BLaER1 (cell line): ENCODE measurements around the gene SKIL.

ENCODE experiments used
- H3K27ac ChIP-seq: shearing (Covaris generic); formaldehyde crosslinking; 2 replicates; pipeline ENCODE4 v1.8.1; 2022
- H3K27me3 ChIP-seq: shearing (Covaris generic); formaldehyde crosslinking; 2 replicates; pipeline ENCODE4 v1.8.1; 2022
- H3K36me3 ChIP-seq: shearing (Covaris generic); formaldehyde crosslinking; 2 replicates; pipeline ENCODE4 v1.8.1; 2022
- H3K4me1 ChIP-seq: shearing (Covaris generic); formaldehyde crosslinking; 2 replicates; pipeline ENCODE4 v1.8.1; 2022
- H3K4me2 ChIP-seq: shearing (Covaris generic); formaldehyde crosslinking; 2 replicates; pipeline ENCODE4 v1.8.1; 2022
- H3K4me3 ChIP-seq: shearing (Covaris generic); formaldehyde crosslinking; 2 replicates; pipeline ENCODE4 v1.8.1; 2022
- H3K9ac ChIP-seq: shearing (Covaris generic); formaldehyde crosslinking; 2 replicates; pipeline ENCODE4 v1.8.1; 2022
- H3K9me3 ChIP-seq: shearing (Covaris generic); formaldehyde crosslinking; 2 replicates; pipeline ENCODE4 v1.8.1; 2022
- H4K20me1 ChIP-seq: shearing (Covaris generic); formaldehyde crosslinking; 2 replicates; pipeline ENCODE4 v1.8.1; 2022
- Cebpa-rat ChIP-seq: shearing (Covaris generic); IDR thresholded peaks from 2 replicates; pipeline ENCODE4 v1.8.1; 2022

The SKIL gene

DNA sequence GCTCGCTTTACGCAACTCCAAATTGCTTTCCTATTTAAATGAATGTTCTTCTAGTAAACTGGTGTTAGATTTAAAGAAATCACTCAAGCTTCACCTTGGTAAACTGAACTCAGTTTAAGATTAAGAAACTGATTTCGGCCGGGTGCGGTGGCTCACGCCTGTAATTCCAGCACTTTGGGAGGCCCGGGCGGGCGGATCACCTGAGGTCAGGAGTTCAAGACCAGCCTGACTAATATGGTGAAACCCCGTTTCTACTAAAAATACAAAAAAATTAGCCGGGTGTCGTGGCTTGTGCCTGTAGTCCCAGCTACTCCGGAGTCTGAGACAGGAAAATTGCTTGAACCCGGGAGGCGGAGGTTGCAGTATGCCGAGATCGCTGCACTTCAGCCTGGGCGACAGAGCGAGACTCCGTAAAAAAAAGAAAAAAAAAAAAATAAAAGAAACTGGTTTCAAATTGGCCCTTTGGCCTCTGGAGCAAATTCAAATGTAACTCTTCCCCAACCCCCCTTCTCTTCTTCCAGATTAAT is 1.7 kb downstream of the SKIL start:
- H4K20me1 ChIP-seq: peaks cover 52% of the 10 kb centered on the region; the same call in 1 of the 2 replicates
- peak overlapping the region; percentile 92; the same call in 1 of the 2 replicates for H3K4me3 ChIP-seq
- TF ChIP-seq Cebpa-rat: no peak
- peaks cover 65% of the 10 kb centered on the region for H3K4me1 ChIP-seq
- no peak overlapping the region; the same call in 1 of the 2 replicates for H3K9ac ChIP-seq
- H3K27ac ChIP-seq: peak overlapping the region; percentile 21; the same call in 1 of the 2 replicates
- H3K9me3 ChIP-seq: peaks cover 13% of the 10 kb centered on the region; the same call in 1 of the 2 replicates
- H3K27me3 ChIP-seq: no peaks in the 10 kb centered on the region
- H3K4me2 ChIP-seq: peak overlapping the region; percentile 88
- peaks cover 38% of the 10 kb centered on the region for H3K36me3 ChIP-seq

DNA sequence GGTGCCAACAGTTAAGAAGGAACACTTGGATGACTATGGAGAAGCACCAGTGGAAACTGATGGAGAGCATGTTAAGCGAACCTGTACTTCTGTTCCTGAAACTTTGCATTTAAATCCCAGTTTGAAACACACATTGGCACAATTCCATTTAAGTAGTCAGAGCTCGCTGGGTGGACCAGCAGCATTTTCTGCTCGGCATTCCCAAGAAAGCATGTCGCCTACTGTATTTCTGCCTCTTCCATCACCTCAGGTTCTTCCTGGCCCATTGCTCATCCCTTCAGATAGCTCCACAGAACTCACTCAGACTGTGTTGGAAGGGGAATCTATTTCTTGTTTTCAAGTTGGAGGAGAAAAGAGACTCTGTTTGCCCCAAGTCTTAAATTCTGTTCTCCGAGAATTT is 3.0 kb downstream of the SKIL start:
- Histone ChIP-seq H3K36me3 (peaks cover 41% of the 10 kb centered on the region), H3K4me2 (peak overlapping the region; percentile 88), H4K20me1 (peaks cover 54% of the 10 kb centered on the region; the same call in 1 of the 2 replicates), H3K9me3 (peaks cover 18% of the 10 kb centered on the region; the same call in 1 of the 2 replicates), H3K9ac (no peak overlapping the region), H3K4me1 (peaks cover 53% of the 10 kb centered on the region), H3K27me3 (no peaks in the 10 kb centered on the region), H3K4me3 (no peak overlapping the region), H3K27ac (no peak overlapping the region)
- TF ChIP-seq Cebpa-rat: no peak

DNA sequence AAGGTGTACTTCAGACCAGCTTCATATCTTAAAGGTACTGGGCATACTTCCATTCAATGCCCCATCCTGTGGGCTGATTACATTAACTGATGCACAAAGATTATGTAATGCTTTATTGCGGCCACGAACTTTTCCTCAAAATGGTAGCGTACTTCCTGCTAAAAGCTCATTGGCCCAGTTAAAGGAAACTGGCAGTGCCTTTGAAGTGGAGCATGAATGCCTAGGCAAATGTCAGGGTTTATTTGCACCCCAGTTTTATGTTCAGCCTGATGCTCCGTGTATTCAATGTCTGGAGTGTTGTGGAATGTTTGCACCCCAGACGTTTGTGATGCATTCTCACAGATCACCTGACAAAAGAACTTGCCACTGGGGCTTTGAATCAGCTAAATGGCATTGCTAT is 3.4 kb downstream of the SKIL start:
- peaks cover 54% of the 10 kb centered on the region; the same call in 1 of the 2 replicates for H4K20me1 ChIP-seq

DNA sequence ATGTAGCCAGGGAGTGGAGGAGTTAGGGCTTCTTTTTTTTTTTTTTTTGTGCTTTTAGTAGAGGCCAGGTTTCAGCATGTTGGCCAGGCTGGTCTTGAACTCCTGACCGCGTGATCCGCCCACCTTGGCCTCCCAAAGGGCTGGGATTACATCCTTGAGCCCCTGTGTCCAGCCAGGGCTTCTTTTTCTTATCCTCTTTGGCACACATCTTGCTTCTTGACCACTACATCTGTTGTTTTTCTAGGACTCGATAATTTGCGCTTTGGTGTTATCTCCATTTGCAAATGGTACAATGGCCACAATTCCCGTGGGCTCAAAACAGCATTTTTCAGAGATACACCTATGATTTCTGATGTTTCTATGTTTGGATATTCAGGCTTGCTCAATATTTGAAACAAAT is 4.2 kb downstream of the SKIL start:
- 0 out of 2 replicates have a peak overlapping the region, but pooled peaks have one; percentile 2 for H3K4me3 ChIP-seq
- H3K4me2 ChIP-seq: peak overlapping the region; percentile 88
- H3K36me3 ChIP-seq: peaks cover 47% of the 10 kb centered on the region
- no peak overlapping the region for H3K27ac ChIP-seq
- no peak for TF ChIP-seq Cebpa-rat
- no peaks in the 10 kb centered on the region for H3K27me3 ChIP-seq
- peaks cover 59% of the 10 kb centered on the region; the same call in 1 of the 2 replicates for H4K20me1 ChIP-seq
- no peak overlapping the region for H3K9ac ChIP-seq
- H3K9me3 ChIP-seq: peaks cover 21% of the 10 kb centered on the region; the same call in 1 of the 2 replicates
- H3K4me1 ChIP-seq: peaks cover 49% of the 10 kb centered on the region

More for the DNA sequence above, 3.4 kb downstream of the SKIL start:
- H3K4me1 ChIP-seq: peaks cover 49% of the 10 kb centered on the region
- no peaks in the 10 kb centered on the region for H3K27me3 ChIP-seq
- H3K9me3 ChIP-seq: peaks cover 18% of the 10 kb centered on the region; the same call in 1 of the 2 replicates
- H3K27ac ChIP-seq: no peak overlapping the region
- H3K4me2 ChIP-seq: peak overlapping the region; percentile 88; the same call in 1 of the 2 replicates
- TF ChIP-seq Cebpa-rat: no peak
- no peak overlapping the region for H3K9ac ChIP-seq
- peaks cover 41% of the 10 kb centered on the region for H3K36me3 ChIP-seq
- no peak overlapping the region for H3K4me3 ChIP-seq

DNA sequence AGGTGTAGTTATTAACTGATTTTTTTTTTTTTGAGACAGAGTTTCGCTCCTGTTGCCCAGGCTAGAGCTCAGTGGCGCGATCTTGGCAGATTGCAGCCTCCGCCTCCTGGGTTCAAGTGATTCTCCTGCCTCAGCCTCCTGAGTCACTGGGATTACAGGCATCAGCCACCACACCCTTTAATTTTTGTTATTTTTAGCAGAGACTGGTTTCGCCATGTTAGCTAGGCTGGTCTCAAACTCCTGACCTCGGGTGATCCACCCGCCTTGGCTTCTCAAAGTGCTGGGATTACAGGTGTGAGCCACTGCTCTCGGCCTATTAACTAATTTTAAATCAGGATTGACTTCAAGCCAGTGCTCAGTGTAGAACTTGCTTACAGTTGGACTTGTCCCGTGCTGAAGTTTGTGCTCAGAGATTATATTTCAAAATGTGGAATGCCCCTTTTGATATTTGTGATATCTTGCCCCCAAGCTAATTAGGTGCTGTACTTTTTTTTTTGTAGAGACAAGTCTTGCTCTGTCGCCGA is 6.0 kb downstream of the SKIL start:
- TF ChIP-seq Cebpa-rat: no peak
- Histone ChIP-seq H3K27me3 (no peaks in the 10 kb centered on the region), H3K27ac (no peak overlapping the region), H3K36me3 (peaks cover 52% of the 10 kb centered on the region), H3K4me2 (no peak overlapping the region), H4K20me1 (peaks cover 73% of the 10 kb centered on the region; the same call in 1 of the 2 replicates), H3K9ac (no peak overlapping the region), H3K9me3 (peaks cover 21% of the 10 kb centered on the region; the same call in 1 of the 2 replicates), H3K4me3 (no peak overlapping the region), H3K4me1 (peaks cover 47% of the 10 kb centered on the region)

DNA sequence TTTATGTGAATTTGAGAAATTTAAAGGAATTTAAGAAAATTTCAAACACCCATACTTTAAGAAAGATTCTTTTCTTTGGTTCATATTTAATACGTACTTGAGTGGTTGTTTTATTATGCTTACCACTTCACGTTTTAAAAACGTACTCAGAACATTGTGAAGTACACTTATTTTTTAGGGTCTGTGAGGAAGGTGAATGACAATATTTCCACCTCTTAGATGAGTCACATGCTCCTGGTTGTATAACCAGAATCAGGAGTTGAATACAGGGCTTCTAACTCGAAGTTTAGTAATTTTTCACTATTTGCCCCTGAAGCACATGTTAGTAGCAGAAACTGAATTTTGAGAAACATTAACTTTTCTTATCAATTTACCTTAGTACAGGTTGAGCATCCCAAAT is 7.5 kb downstream of the SKIL start:
- Histone ChIP-seq H3K4me3 (no peak overlapping the region), H3K9me3 (peaks cover 21% of the 10 kb centered on the region; the same call in 1 of the 2 replicates), H4K20me1 (peaks cover 67% of the 10 kb centered on the region; the same call in 1 of the 2 replicates), H3K27me3 (no peaks in the 10 kb centered on the region), H3K36me3 (peaks cover 55% of the 10 kb centered on the region), H3K4me1 (peaks cover 33% of the 10 kb centered on the region), H3K9ac (no peak overlapping the region), H3K4me2 (no peak overlapping the region), H3K27ac (no peak overlapping the region)
- TF ChIP-seq Cebpa-rat: no peak

DNA sequence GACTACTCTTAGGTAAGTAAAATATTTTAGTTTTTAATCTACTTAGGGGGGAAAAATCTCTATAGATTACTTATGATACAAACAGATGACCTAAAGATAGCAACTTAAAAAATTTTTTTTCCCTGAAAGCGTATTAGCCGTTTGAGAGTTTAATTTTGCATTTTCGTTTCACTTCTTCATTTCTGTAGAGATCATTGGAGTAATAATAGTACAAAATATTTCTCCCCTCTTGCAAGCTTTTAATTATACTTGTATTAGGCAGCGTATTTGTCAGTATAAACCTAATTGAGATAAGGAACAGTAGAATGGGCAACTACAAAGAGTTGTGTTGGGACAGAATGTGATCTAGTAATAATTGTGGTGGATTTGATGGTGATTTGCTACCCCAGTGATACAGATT is 10.3 kb downstream of the SKIL start:
- no peak for TF ChIP-seq Cebpa-rat
- Histone ChIP-seq H4K20me1 (peaks cover 67% of the 10 kb centered on the region; the same call in 1 of the 2 replicates), H3K4me1 (0 out of 2 replicates have a peak, but pooled peaks cover 5% of the 10 kb centered on the region), H3K4me3 (no peak overlapping the region), H3K9me3 (peaks cover 18% of the 10 kb centered on the region; the same call in 1 of the 2 replicates), H3K4me2 (no peak overlapping the region), H3K27me3 (no peaks in the 10 kb centered on the region), H3K36me3 (peaks cover 29% of the 10 kb centered on the region), H3K27ac (no peak overlapping the region), H3K9ac (no peak overlapping the region)

DNA sequence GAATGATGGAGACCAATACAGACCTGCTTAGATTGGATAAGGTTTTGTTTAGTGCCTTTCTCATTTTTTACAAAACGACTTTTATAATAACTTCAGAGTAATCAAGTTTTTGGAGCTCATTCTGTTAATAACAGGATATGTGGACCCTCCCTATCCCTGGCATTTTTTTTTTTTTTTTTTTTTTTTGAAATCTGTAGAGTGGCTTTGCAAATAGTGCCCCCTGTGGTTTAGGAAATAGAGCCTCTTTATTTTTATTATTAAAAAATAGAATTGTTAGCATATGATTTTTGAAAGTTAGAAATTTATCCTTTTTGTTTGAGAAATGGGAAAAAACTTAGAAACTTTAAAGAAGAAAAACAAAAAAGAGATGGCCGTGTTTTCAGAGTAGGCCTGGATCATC is 11.4 kb downstream of the SKIL start:
- H3K4me3 ChIP-seq: no peak overlapping the region
- peaks cover 68% of the 10 kb centered on the region; the same call in 1 of the 2 replicates for H4K20me1 ChIP-seq
- H3K9me3 ChIP-seq: peaks cover 11% of the 10 kb centered on the region; the same call in 1 of the 2 replicates
- no peak overlapping the region for H3K4me2 ChIP-seq
- TF ChIP-seq Cebpa-rat: no peak
- peaks cover 26% of the 10 kb centered on the region for H3K36me3 ChIP-seq
- no peaks in the 10 kb centered on the region for H3K27me3 ChIP-seq
- no peak overlapping the region for H3K27ac ChIP-seq
- H3K4me1 ChIP-seq: peaks cover 9% of the 10 kb centered on the region
- H3K9ac ChIP-seq: no peak overlapping the region

DNA sequence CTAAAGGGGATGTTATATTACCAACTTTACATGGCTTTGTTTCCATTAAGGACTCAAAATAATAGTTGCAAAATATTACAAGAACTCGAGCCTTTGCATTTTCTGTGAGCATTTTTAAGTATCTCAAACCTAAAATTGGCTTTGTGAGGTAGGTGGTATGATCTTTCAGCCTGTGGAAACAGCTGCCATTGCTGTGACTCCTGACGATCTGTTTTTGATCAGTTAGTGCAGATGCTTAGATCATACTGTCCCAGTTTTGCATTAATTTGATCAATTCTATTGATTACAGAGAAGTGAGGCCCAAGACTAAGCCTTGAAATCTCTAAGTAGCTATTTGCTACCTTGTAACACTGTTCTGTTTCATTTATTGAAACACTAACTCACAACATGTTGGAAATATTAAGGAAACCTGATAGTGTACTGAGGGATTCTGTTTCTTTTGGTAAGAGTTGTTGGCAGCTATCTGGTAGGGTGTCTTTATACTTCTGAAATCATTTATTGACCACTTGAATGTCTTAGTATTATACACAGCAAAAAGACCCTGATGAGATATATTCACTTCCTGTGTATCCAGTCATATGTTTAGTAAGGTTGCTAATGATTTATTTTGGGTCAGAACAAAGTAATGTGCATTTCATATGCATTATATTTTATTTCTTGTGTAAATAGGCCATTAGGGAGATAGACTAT is 14.8 kb downstream of the SKIL start:
- Histone ChIP-seq H3K27ac (no peak overlapping the region), H3K4me1 (peaks cover 9% of the 10 kb centered on the region), H3K9ac (no peak overlapping the region), H3K4me3 (no peak overlapping the region), H3K4me2 (no peak overlapping the region), H3K9me3 (no peaks in the 10 kb centered on the region), H3K27me3 (no peaks in the 10 kb centered on the region), H3K36me3 (peaks cover 9% of the 10 kb centered on the region), H4K20me1 (peaks cover 88% of the 10 kb centered on the region)
- no peak for TF ChIP-seq Cebpa-rat

DNA sequence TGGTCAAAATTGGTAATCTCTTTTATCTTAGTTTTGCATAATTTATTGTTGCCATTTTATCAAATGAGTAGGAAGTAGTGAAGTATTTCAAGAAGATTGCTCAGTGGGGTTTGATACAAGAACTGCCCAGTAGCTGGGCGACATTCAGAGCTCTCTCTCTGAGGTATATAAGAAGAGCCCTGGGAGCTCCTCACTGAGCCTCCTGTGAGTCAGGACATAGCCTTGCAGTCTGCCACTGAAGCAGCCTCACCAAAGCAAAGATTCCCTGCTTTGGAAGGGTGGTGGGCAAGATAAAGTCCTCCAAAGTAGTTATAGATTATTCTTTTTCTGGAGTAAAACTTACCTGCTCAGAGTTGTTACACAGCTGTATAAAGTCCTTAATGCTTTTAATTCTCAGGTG is 26.1 kb downstream of the SKIL start:
- Histone ChIP-seq H3K36me3 (peaks cover 85% of the 10 kb centered on the region), H4K20me1 (peaks cover 37% of the 10 kb centered on the region; the same call in 1 of the 2 replicates), H3K27ac (no peak overlapping the region), H3K4me1 (no peaks in the 10 kb centered on the region), H3K9me3 (peaks cover 28% of the 10 kb centered on the region), H3K27me3 (no peaks in the 10 kb centered on the region), H3K9ac (no peak overlapping the region), H3K4me2 (no peak overlapping the region), H3K4me3 (no peak overlapping the region)
- TF ChIP-seq Cebpa-rat: no peak
